ENCODE results near the gene METTL26.
A peak's percentile ranks its signal among the peaks of the same experiment; 100 is the strongest.

The METTL26 gene

GRCh38 chr16:671353-672131 lies 35.4 kb upstream of the METTL26 start:
- no peak for FAIRE-seq
- TF ChIP-seq POLR2A (IDR thresholded peaks at IDR 0.05; ENCODE audit: low read depth, low read length) = no peak
- DNase-seq (ENCODE audit: insufficient read length, low spot score) = no peak

GRCh38 chr16:670485-671352 lies 34.6 kb upstream of the METTL26 start:
- no peak for DNase-seq (ENCODE audit: insufficient read length, low spot score)
- FAIRE-seq = no peak
- TF ChIP-seq POLR2A (IDR thresholded peaks at IDR 0.05; ENCODE audit: low read depth, low read length) = no peak

- TF ChIP-seq POLR2A (IDR thresholded peaks at IDR 0.05; ENCODE audit: low read depth, low read length) = no peak
- FAIRE-seq (no peak), DNase-seq (ENCODE audit: insufficient read length, low spot score) (no peak)
Observed at GRCh38 chr16:669666-670065, 33.6 kb upstream of the METTL26 start.

DNA sequence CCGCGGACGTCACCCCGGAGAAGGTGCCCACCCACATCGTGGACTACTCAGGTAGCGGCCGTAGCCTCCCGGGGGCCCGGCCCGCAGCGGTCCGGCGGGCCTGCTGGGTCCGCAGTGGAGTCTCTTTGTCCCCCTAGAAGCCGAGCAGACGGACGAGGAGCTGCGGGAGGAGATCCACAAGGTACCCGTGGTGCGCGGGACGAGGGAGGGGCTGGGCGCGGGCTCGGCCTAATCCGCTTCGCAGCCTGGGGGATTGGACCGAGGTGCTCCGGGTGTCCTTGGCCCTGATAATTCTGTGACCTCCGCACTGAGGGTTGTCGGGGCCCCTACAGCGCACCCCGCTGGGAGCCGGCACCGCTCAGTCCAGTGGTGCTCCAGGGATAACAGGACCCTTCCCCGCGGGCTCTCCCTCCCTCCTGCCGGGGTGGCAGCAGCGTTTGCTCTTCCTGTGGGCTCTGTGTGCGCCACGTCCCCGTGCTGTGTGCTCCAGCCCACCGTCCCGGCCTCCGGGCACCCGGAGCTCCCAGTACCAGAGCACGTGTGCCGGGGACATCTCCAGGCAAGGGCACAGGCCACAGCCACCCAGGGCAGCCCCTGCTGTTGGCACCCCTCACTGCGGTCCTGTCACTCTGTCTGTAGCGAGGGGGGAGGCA lies 32.5 kb upstream of the METTL26 start:
- DNase-seq (ENCODE audit: insufficient read length, low spot score) = no peak
- TF ChIP-seq POLR2A (IDR thresholded peaks at IDR 0.05; ENCODE audit: low read depth, low read length) = no peak
- no peak for FAIRE-seq

DNA sequence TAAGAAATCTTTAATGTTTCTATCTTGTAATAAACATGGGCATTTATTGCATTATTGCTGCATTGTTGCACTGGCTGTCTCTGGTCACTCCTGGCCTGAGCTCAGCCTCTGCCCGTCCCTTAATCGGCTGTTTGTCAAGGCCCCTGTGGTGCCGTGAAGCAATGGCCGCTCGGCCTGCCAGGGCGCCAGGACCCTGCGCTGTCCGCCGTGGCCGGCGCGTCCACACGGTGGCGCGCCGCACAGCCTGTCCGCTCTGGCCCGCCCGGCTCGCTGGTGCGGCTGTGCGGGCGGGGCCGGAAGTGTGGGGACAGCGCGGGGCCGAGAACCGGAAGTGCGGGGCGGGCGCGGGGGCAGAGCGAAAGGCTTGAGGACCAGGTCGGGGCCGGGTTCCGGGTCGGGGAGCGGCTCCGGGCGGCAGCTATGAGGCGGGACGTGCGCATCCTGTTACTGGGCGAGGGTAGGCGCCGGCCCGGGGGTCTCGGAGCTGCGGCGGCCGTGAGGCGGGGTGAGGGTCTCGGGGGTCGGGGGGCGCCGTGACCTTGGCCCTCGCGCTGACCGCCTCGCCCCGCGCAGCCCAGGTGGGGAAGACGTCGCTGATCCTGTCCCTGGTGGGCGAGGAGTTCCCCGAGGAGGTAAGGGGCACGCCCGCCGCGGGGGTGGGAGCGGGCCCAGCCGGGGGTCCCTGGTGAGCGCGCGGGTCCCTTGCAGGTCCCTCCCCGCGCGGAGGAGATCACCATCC lies 31.8 kb upstream of the METTL26 start, which contains the start of gene RHOT2:
Gene RHOT2 (plus strand): TSS at position 353 of the 739 bp plus-strand sequence. CDS start 68 bp downstream, at position 421.
- DNase-seq (ENCODE audit: insufficient read length, low spot score) (peak; percentile 95), FAIRE-seq (no peak)
- TF ChIP-seq POLR2A (IDR thresholded peaks at IDR 0.05; ENCODE audit: low read depth, low read length) = peak; percentile 81

DNA sequence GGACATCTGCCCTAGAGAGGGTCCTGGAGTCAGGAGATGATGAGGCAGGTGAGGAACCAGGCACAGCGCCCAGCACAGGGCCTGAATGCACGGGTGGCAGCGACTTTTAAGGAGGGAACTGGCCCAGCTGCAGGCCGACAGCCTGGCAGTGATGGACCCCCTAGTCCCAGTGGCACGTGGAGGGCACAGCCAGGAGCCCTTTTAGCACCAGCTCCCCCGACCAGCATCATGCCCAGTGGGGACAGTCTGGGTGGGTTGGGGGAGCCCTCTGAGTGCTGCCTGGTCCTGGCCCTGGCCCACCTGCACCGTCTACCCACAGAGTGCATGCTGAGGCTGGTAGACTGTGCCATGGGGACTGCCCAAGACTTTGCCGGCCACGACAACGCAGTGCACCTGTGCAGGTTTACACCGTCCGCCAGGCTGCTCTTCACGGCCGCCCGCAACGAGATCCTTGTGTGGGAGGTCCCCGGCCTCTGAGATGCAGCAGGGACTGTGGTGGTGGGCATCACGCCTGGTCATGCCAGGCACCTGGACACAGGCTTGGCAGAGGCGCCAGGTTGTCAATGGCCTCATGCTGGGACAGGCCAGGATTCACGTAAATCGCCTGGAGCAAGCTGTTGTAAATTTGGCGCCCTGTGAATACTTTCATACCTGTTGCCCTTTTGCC lies 31.1 kb upstream of the METTL26 start:
- FAIRE-seq = no peak
- DNase-seq (ENCODE audit: insufficient read length, low spot score) = no peak
- TF ChIP-seq POLR2A (IDR thresholded peaks at IDR 0.05; ENCODE audit: low read depth, low read length) = no peak

DNA sequence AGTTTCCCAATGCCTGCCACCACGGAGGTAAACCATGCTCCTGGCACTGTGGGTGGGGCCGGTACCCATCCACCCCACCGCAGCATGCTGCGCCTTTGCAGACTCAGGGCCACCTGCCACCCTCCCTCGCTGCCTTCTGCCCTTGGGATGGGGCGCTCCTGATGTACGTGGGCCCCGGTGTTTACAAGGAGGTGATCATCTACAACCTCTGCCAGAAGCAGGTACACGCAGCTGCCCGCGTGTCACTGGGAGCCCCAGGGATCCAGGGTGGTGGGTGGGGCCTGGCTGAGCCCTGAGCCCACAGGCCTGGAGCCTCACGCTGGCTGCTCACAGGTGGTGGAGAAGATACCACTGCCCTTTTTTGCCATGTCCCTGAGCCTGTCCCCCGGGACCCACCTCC lies 30.5 kb upstream of the METTL26 start:
- FAIRE-seq (no peak), DNase-seq (ENCODE audit: insufficient read length, low spot score) (no peak)
- no peak for TF ChIP-seq POLR2A (IDR thresholded peaks at IDR 0.05; ENCODE audit: low read depth, low read length)

DNA sequence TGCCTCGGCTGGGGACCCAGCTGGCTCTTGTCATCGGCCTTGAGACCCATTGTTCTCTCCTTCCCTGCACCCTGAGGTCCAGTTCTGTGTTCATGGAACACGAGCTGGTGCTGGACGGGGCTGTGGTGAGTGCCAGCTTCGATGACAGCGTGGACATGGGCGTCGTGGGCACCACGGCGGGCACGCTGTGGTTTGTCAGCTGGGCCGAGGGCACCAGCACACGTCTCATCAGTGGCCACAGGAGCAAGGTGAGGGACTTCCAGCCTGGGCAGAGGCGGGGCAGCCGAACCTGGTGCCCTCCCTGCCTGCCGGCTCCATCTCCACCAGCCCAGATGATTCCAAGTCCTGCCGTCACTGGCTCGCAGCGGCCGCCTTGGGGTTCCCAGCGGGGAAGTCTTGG lies 26.5 kb upstream of the METTL26 start:
- TF ChIP-seq POLR2A (IDR thresholded peaks at IDR 0.05; ENCODE audit: low read depth, low read length) = no peak
- DNase-seq (ENCODE audit: insufficient read length, low spot score) = no peak
- FAIRE-seq = no peak

GRCh38 chr16:662095-662494 lies 26.0 kb upstream of the METTL26 start:
- FAIRE-seq (no peak), DNase-seq (ENCODE audit: insufficient read length, low spot score) (no peak)
- TF ChIP-seq POLR2A (IDR thresholded peaks at IDR 0.05; ENCODE audit: low read depth, low read length) = no peak

GRCh38 chr16:661184-661821 lies 25.2 kb upstream of the METTL26 start:
- DNase-seq (ENCODE audit: insufficient read length, low spot score) (no peak), FAIRE-seq (no peak)
- TF ChIP-seq POLR2A (IDR thresholded peaks at IDR 0.05; ENCODE audit: low read depth, low read length) = no peak

GRCh38 chr16:660459-661183 lies 24.5 kb upstream of the METTL26 start:
- FAIRE-seq (no peak), DNase-seq (ENCODE audit: insufficient read length, low spot score) (no peak)
- no peak for TF ChIP-seq POLR2A (IDR thresholded peaks at IDR 0.05; ENCODE audit: low read depth, low read length)

DNA sequence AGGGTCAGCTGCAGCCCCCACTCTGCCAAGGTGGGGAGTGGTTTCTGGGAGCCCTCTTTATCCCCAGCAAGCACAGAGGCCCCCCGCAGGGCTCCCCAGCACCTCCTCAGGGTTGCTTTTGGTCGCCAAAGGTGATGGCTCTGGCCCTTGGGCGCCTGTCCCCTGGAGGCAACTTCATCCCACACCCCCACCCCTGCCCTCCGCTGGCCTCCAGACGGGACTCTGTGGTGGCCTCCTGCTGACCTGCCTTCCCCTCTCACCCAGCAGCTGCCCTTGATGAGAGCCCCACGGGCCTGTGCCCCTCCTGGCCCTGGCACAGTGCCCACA lies 24.0 kb upstream of the METTL26 start:
- no peak for TF ChIP-seq POLR2A (IDR thresholded peaks at IDR 0.05; ENCODE audit: low read depth, low read length)
- DNase-seq (ENCODE audit: insufficient read length, low spot score) = no peak
- no peak for FAIRE-seq
